Cardiac muscle cell (in vitro differentiated cells and primary cell): ENCODE measurements around the gene NGDN. TPM values are rescaled to one million over a fixed set of nuclear protein-coding genes. Genes with fewer than 3 reads are reported as not detected.

ENCODE experiments used
- DNase-seq, 2 donors: peaks; one replicate each; pipeline versions ENCODE4 v3.0.0 to v3.0.0-alpha.2; 2010 to 2017; ENCODE audit warnings: low read depth in 1 of 2, low spot score in 1 of 2
- H3K27ac ChIP-seq: fragments of 200-600 bp; sonication (generic); 2 replicates; pipeline ENCODE4 v1.5.1; 2016
- H3K27me3 ChIP-seq: fragments of 200-600 bp; sonication (generic); 2 replicates; pipeline ENCODE4 v1.6.0; 2016; ENCODE audit warnings: control low read depth
- H3K36me3 ChIP-seq: fragments of 200-600 bp; sonication (generic); 2 replicates; pipeline ENCODE4 v1.5.1; 2016; ENCODE audit warnings: control low read depth
- H3K4me1 ChIP-seq: fragments of 200-600 bp; sonication (generic); 2 replicates; pipeline ENCODE4 v1.8.1; 2017; ENCODE audit warnings: low read depth, mild to moderate bottlenecking, mixed run types
- H3K4me3 ChIP-seq: fragments of 200-600 bp; sonication (generic); 2 replicates; pipeline ENCODE4 v1.5.1; 2016; ENCODE audit warnings: mild to moderate bottlenecking
- H3K9me3 ChIP-seq: fragments of 200-600 bp; sonication (generic); 2 replicates; pipeline ENCODE4 v1.5.1; 2017; ENCODE audit warnings: low read depth, mild to moderate bottlenecking, control low read depth
- CTCF ChIP-seq: IDR thresholded peaks from 2 replicates; pipeline ENCODE4 v1.5.1; 2012; ENCODE audit warnings: low read depth, mild to moderate bottlenecking, low read length
- polyA plus RNA-seq: library from polyadenylated mRNA; unstranded; fragments of >200 nt; fragmentation: Nextera tagmentation; extraction: Ambion mirVana; gene quantifications from 2 replicates; pipeline ENCODE4 v1.2.1, GENCODE V29; 2016
- total RNA-seq: library from RNA; depleted of rRNA; stranded (reverse); fragments of >200 nt; gene quantifications from 2 replicates; pipeline ENCODE4 v1.2.3, GENCODE V29; 2016

Gene NGDN
- total and polyA plus RNA-seq, 2 experiments from 2014 or later, result 43.3 to 66.9 TPM

GRCh38 chr14:23433457-23433856 is 36.0 kb upstream of the NGDN start:
- Histone ChIP-seq H3K36me3 (no peaks in the 10 kb centered on the region), H3K27me3 (no peaks in the 10 kb centered on the region), H3K27ac (peak overlapping the region; percentile 25), H3K4me1 (peaks cover 58% of the 10 kb centered on the region), H3K4me3 (no peak overlapping the region), H3K9me3 (no peaks in the 10 kb centered on the region)
- no peak for TF ChIP-seq CTCF
- DNase-seq, result no peak

GRCh38 chr14:23434488-23435222 is 34.8 kb upstream of the NGDN start:
- no peak for DNase-seq
- H3K27ac ChIP-seq, result peak overlapping the region; percentile 100

DNA sequence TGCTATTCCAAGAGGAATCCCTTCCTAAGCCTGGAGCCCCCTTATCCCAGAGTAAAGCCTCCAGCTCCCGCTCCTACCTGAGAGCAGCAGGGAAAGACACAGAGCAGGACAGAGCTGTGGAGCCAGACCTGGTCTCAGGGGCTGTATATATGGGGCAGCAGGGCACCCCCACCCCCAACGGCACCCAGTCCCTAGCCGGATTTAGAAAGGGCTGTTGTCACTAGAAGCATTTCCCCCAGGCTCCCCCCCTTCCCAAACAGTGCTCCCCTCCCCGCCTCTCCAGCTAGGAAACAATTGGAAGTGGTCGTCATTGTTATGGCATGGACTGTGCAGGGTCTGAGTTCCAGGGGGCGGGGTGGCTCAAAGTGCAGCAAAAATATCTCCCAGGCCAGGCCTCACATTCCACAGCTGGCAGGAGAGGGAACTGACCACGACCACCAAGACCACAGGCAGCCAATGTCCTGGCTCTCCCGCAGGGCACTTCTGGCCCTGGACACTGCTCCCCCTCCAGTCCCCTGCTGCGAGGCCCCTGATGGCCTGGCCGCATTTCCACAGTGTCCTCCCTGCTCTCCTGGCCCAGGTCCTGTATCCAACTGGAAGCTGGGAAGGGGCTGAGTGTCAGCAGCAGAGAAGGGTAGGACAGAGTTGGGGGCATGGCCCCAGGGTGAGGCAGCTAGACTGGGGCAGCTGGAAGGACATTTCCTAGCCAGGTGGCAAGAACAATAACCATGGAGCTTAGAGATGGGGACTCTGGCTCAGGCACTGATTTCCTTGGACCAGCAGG is 33.8 kb upstream of the NGDN start, which contains the start of gene MYH7:
MYH7 (minus strand) TSS at position 118 of the 784 bp plus-strand sequence. CDS start 1,928 bp downstream, outside the sequence.
- H3K27ac ChIP-seq, result peak within 1 kb of the TSS; percentile 100
- peaks cover 81% of the 10 kb centered on the region for H3K4me1 ChIP-seq
- H3K27me3 ChIP-seq, result no peaks in the 10 kb centered on the region
- no peaks in the 10 kb centered on the region for H3K9me3 ChIP-seq
- DNase-seq, result peak in 1 of 2 donors; percentile 78
- no peak for TF ChIP-seq CTCF
- H3K36me3 ChIP-seq, result no peaks in the 10 kb centered on the region
- no peak within 1 kb of the TSS for H3K4me3 ChIP-seq

More at GRCh38 chr14:23434488-23435222, 34.8 kb upstream of the NGDN start:
- TF ChIP-seq CTCF, result no peak
- peaks cover 70% of the 10 kb centered on the region for H3K4me1 ChIP-seq
- no peaks in the 10 kb centered on the region for H3K36me3 ChIP-seq
- no peaks in the 10 kb centered on the region for H3K9me3 ChIP-seq
- H3K4me3 ChIP-seq, result no peak overlapping the region
- H3K27me3 ChIP-seq, result no peaks in the 10 kb centered on the region

DNA sequence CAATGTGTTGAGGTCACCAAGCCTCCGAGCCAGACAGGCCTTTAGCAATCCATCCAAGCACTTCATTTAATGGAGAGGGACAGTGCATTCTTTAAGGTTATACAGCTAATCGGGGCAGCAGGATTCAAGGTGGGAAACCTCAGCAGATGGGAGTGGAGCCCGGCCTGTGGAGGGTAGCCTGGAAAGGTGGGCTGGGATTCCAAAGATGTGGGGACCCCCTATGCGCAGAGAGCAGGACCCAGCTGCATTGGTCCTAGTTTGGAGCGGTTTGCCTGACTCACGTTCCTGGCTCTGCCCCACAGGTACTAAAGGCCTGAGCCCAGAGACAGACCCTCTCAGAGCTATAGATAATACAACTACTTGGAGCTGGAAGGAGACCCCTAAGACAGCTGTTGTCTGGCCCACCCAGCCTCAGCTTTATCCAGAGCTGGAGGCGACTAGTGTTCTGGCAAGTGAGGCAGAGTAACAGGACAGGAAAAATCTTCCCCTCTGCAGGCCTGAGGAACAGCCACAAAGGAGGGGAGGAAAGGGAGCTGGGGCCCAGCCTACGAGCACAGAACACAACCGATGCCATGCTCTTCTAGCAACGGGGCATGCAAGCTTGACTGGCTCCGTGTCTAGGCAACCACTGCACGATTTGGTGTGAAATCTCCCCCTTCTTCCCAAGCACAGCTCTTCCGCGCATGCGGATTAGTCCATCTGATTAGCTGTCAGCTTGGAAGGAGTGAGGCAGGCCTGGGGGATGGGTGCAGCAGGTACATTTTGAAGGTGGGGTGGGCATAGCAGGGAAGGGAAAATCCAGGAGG is 33.0 kb upstream of the NGDN start:
- Histone ChIP-seq H3K36me3 (no peaks in the 10 kb centered on the region), H3K4me1 (peaks cover 89% of the 10 kb centered on the region), H3K9me3 (no peaks in the 10 kb centered on the region), H3K27me3 (no peaks in the 10 kb centered on the region), H3K4me3 (no peak overlapping the region), H3K27ac (peak overlapping the region; percentile 100)
- peak in 1 of 2 donors; percentile 15 for DNase-seq
- TF ChIP-seq CTCF, result no peak
